Measurements from ENCODE around the gene ZNF862.

Gene ZNF862

GRCh38 chr7:149866779-149867447 is 28.7 kb downstream of the ZNF862 start:
- CTCF ChIA-PET = interaction anchor here (2.6 kb wide), 1 partner anchor 60 kb away, joined by 6 read pairs; no protein-coding TSS in a partner anchor
- POLR2A ChIA-PET = interaction anchor here (1.2 kb wide), 1 partner anchor 28 kb away, joined by 3 read pairs; no protein-coding TSS in a partner anchor
- DNase-seq = peak; percentile 39 to 74 (median 73)
- Histone ChIP-seq H3K4me1 (ENCODE audit: control extremely low read depth in 1 of 4, control insufficient read depth in 4 of 4, insufficient read depth in 4 of 4, low read length in 3 of 4) (peaks cover 11 to 85% (median 81%) of the 10 kb centered on the region in 4 experiments), H3K27ac (ENCODE audit: insufficient read depth in 1 of 2, low read depth in 1 of 2, low read length in 2 of 2, poor library complexity in 1 of 2, severe bottlenecking in 2 of 2) (peak overlapping the region in 1 of 2 experiments; percentile 40), H3K4me3 (ENCODE audit: control insufficient read depth in 1 of 7, extremely low read depth in 1 of 7, insufficient read depth in 4 of 7, low read depth in 2 of 7, low read length in 6 of 7) (peak overlapping the region in 4 of 7 experiments; percentile 6 to 34 (median 21)), H3K9me3 (ENCODE audit: control extremely low read depth in 1 of 5, control insufficient read depth in 4 of 5, insufficient read depth in 2 of 5, low read depth in 1 of 5, low read length in 4 of 5) (no peaks in the 10 kb centered on the region), H3K36me3 (ENCODE audit: control insufficient read depth in 4 of 4, insufficient read depth in 4 of 4, low read length in 3 of 4) (peaks cover 0 to 22% (median 5%) of the 10 kb centered on the region in 4 experiments), H3K27me3 (replicated peaks in 2 of 5; ENCODE audit: control insufficient read depth in 4 of 5, insufficient read depth in 5 of 5, low read length in 4 of 5) (no peaks in the 10 kb centered on the region)
- 82% methylated on average over 4 of the region's 11 CpGs for WGBS (ENCODE audit: insufficient coverage)

GRCh38 chr7:149867762-149868622 is 29.8 kb downstream of the ZNF862 start:
- ChIA-PET CTCF (interaction anchor here (2.2 to 2.6 kb wide), 2 partner anchors 29 to 61 kb away, joined by 6 to 9 read pairs; partner anchors contain the start of gene ZNF862), POLR2A (interaction anchor here (1.2 kb wide), 1 partner anchor 29 kb away, joined by 3 read pairs; no protein-coding TSS in a partner anchor)
- Histone ChIP-seq H3K36me3 (ENCODE audit: control insufficient read depth in 4 of 4, insufficient read depth in 4 of 4, low read length in 3 of 4) (peaks cover 0 to 12% (median 2%) of the 10 kb centered on the region in 4 experiments), H3K27ac (ENCODE audit: insufficient read depth in 1 of 2, low read depth in 1 of 2, low read length in 2 of 2, poor library complexity in 1 of 2, severe bottlenecking in 2 of 2) (no peak overlapping the region), H3K9me3 (ENCODE audit: control extremely low read depth in 1 of 5, control insufficient read depth in 4 of 5, insufficient read depth in 2 of 5, low read depth in 1 of 5, low read length in 4 of 5) (no peaks in the 10 kb centered on the region), H3K4me1 (ENCODE audit: control extremely low read depth in 1 of 4, control insufficient read depth in 4 of 4, insufficient read depth in 4 of 4, low read length in 3 of 4) (peaks cover 11 to 95% (median 85%) of the 10 kb centered on the region in 4 experiments), H3K4me3 (ENCODE audit: control insufficient read depth in 1 of 7, extremely low read depth in 1 of 7, insufficient read depth in 4 of 7, low read depth in 2 of 7, low read length in 6 of 7) (peak overlapping the region in 1 of 7 experiments; percentile 17), H3K27me3 (replicated peaks in 2 of 5; ENCODE audit: control insufficient read depth in 4 of 5, insufficient read depth in 5 of 5, low read length in 4 of 5) (no peaks in the 10 kb centered on the region)
- no peak for DNase-seq
- 89% methylated on average over 25 of the region's 25 CpGs for WGBS (ENCODE audit: insufficient coverage)

GRCh38 chr7:149868623-149869290 is 30.6 kb downstream of the ZNF862 start:
- peak in 2 of 3 donors; percentile 25 to 43 for DNase-seq
- CTCF ChIA-PET = interaction anchor here (2.2 to 4.0 kb wide), 3 partner anchors 14 to 62 kb away, joined by 6 to 24 read pairs (median 9); partner anchors contain the start of gene ZNF862
- WGBS (ENCODE audit: insufficient coverage) = 70% methylated on average over 6 of the region's 7 CpGs

GRCh38 chr7:149869291-149869650 is 31.1 kb downstream of the ZNF862 start:
- H3K27me3 ChIP-seq (replicated peaks in 2 of 5; ENCODE audit: control insufficient read depth in 4 of 5, insufficient read depth in 5 of 5, low read length in 4 of 5) = no peaks in the 10 kb centered on the region
- peaks cover 12 to 95% (median 87%) of the 10 kb centered on the region in 4 experiments for H3K4me1 ChIP-seq (ENCODE audit: control extremely low read depth in 1 of 4, control insufficient read depth in 4 of 4, insufficient read depth in 4 of 4, low read length in 3 of 4)
- ChIA-PET CTCF (interaction anchor here (1.0 to 4.0 kb wide), 8 partner anchors 9 to 179 kb away, joined by 3 to 24 read pairs (median 5); partner anchors contain the start of gene ZNF862), POLR2A (interaction anchor here (0.9 kb wide), 1 partner anchor 31 kb away, joined by 3 read pairs; the partner anchor contains the start of gene ZNF862)
- H3K27ac ChIP-seq (ENCODE audit: insufficient read depth in 1 of 2, low read depth in 1 of 2, low read length in 2 of 2, poor library complexity in 1 of 2, severe bottlenecking in 2 of 2) = no peak overlapping the region
- no peak for DNase-seq
- H3K4me3 ChIP-seq (ENCODE audit: control insufficient read depth in 1 of 7, extremely low read depth in 1 of 7, insufficient read depth in 4 of 7, low read depth in 2 of 7, low read length in 6 of 7) = peak overlapping the region in 1 of 7 experiments; percentile 4
- WGBS (ENCODE audit: insufficient coverage) = 100% methylated on average over 4 of the region's 5 CpGs
- H3K9me3 ChIP-seq (ENCODE audit: control extremely low read depth in 1 of 5, control insufficient read depth in 4 of 5, insufficient read depth in 2 of 5, low read depth in 1 of 5, low read length in 4 of 5) = no peaks in the 10 kb centered on the region
- peaks cover 0 to 3% (median 1%) of the 10 kb centered on the region in 4 experiments for H3K36me3 ChIP-seq (ENCODE audit: control insufficient read depth in 4 of 4, insufficient read depth in 4 of 4, low read length in 3 of 4)

More at GRCh38 chr7:149868623-149869290, 30.6 kb downstream of the ZNF862 start:
- Histone ChIP-seq H3K9me3 (ENCODE audit: control extremely low read depth in 1 of 5, control insufficient read depth in 4 of 5, insufficient read depth in 2 of 5, low read depth in 1 of 5, low read length in 4 of 5) (no peaks in the 10 kb centered on the region), H3K27me3 (replicated peaks in 2 of 5; ENCODE audit: control insufficient read depth in 4 of 5, insufficient read depth in 5 of 5, low read length in 4 of 5) (no peaks in the 10 kb centered on the region), H3K4me1 (ENCODE audit: control extremely low read depth in 1 of 4, control insufficient read depth in 4 of 4, insufficient read depth in 4 of 4, low read length in 3 of 4) (peaks cover 11 to 95% (median 88%) of the 10 kb centered on the region in 4 experiments), H3K36me3 (ENCODE audit: control insufficient read depth in 4 of 4, insufficient read depth in 4 of 4, low read length in 3 of 4) (peaks cover 0 to 7% (median 2%) of the 10 kb centered on the region in 4 experiments), H3K4me3 (ENCODE audit: control insufficient read depth in 1 of 7, extremely low read depth in 1 of 7, insufficient read depth in 4 of 7, low read depth in 2 of 7, low read length in 6 of 7) (peak overlapping the region in 1 of 7 experiments; percentile 17), H3K27ac (ENCODE audit: insufficient read depth in 1 of 2, low read depth in 1 of 2, low read length in 2 of 2, poor library complexity in 1 of 2, severe bottlenecking in 2 of 2) (no peak overlapping the region)
- POLR2A ChIA-PET = no interaction called here

GRCh38 chr7:149869867-149870266 is 31.7 kb downstream of the ZNF862 start:
- Histone ChIP-seq H3K4me3 (ENCODE audit: control insufficient read depth in 1 of 7, extremely low read depth in 1 of 7, insufficient read depth in 4 of 7, low read depth in 2 of 7, low read length in 6 of 7) (peak overlapping the region in 2 of 7 experiments; percentile 12 to 39), H3K9me3 (ENCODE audit: control extremely low read depth in 1 of 5, control insufficient read depth in 4 of 5, insufficient read depth in 2 of 5, low read depth in 1 of 5, low read length in 4 of 5) (no peaks in the 10 kb centered on the region), H3K36me3 (ENCODE audit: control insufficient read depth in 4 of 4, insufficient read depth in 4 of 4, low read length in 3 of 4) (peaks cover 0 to 3% (median 0%) of the 10 kb centered on the region in 4 experiments), H3K27me3 (replicated peaks in 2 of 5; ENCODE audit: control insufficient read depth in 4 of 5, insufficient read depth in 5 of 5, low read length in 4 of 5) (no peaks in the 10 kb centered on the region), H3K27ac (ENCODE audit: insufficient read depth in 1 of 2, low read depth in 1 of 2, low read length in 2 of 2, poor library complexity in 1 of 2, severe bottlenecking in 2 of 2) (no peak overlapping the region), H3K4me1 (ENCODE audit: control extremely low read depth in 1 of 4, control insufficient read depth in 4 of 4, insufficient read depth in 4 of 4, low read length in 3 of 4) (peaks cover 13 to 95% (median 84%) of the 10 kb centered on the region in 4 experiments)
- peak; percentile 82 to 96 (median 92) for DNase-seq
- POLR2A ChIA-PET = interaction anchor here (0.6 to 0.9 kb wide), 2 partner anchors 14 to 31 kb away, joined by 3 read pairs; partner anchors contain the start of gene ZNF862
- CTCF ChIA-PET = interaction anchor here (1.0 to 4.0 kb wide), 9 partner anchors 9 to 179 kb away, joined by 3 to 24 read pairs (median 4); partner anchors contain the start of gene ZNF862
- WGBS (ENCODE audit: insufficient coverage) = 0% methylated on average over 6 of the region's 6 CpGs

GRCh38 chr7:149870274-149870673 is 32.1 kb downstream of the ZNF862 start:
- Histone ChIP-seq H3K4me3 (ENCODE audit: control insufficient read depth in 1 of 7, extremely low read depth in 1 of 7, insufficient read depth in 4 of 7, low read depth in 2 of 7, low read length in 6 of 7) (no peak overlapping the region), H3K27me3 (replicated peaks in 2 of 5; ENCODE audit: control insufficient read depth in 4 of 5, insufficient read depth in 5 of 5, low read length in 4 of 5) (no peaks in the 10 kb centered on the region), H3K27ac (ENCODE audit: insufficient read depth in 1 of 2, low read depth in 1 of 2, low read length in 2 of 2, poor library complexity in 1 of 2, severe bottlenecking in 2 of 2) (no peak overlapping the region), H3K4me1 (ENCODE audit: control extremely low read depth in 1 of 4, control insufficient read depth in 4 of 4, insufficient read depth in 4 of 4, low read length in 3 of 4) (peaks cover 13 to 91% (median 80%) of the 10 kb centered on the region in 4 experiments), H3K36me3 (ENCODE audit: control insufficient read depth in 4 of 4, insufficient read depth in 4 of 4, low read length in 3 of 4) (no peaks in the 10 kb centered on the region), H3K9me3 (ENCODE audit: control extremely low read depth in 1 of 5, control insufficient read depth in 4 of 5, insufficient read depth in 2 of 5, low read depth in 1 of 5, low read length in 4 of 5) (no peaks in the 10 kb centered on the region)
- WGBS (ENCODE audit: insufficient coverage) = 61% methylated on average over 3 of the region's 3 CpGs
- ChIA-PET POLR2A (interaction anchor here (0.6 to 0.9 kb wide), 3 partner anchors 13 to 88 kb away, joined by 3 read pairs; partner anchors contain the start of gene ZNF862), CTCF (interaction anchor here (1.0 to 4.0 kb wide), 8 partner anchors 10 to 178 kb away, joined by 3 to 24 read pairs (median 4); partner anchors contain the start of gene ZNF862)
- DNase-seq = no peak
